GM23338 (cell line): ENCODE data around the gene RAB9A. TPM values are rescaled to one million over a fixed set of nuclear protein-coding genes. Genes with fewer than 3 reads are reported as not detected.

Experiments
- ATAC-seq: fragments of 200-7000 bp; cut with Tn5 transposase; 3 replicates; pipeline ENCODE4 v1.9.1; 2020
- DNase-seq: peaks from one replicate; pipeline ENCODE4 v3.0.0-alpha.2; 2015; ENCODE audit warnings: low spot score
- H2AFZ ChIP-seq: fragments of 200-600 bp; sonication (generic); 2 replicates; pipeline ENCODE4 v1.8.0; 2016; ENCODE audit warnings: antibody characterized with exemption, mild to moderate bottlenecking, moderate library complexity
- H3F3A ChIP-seq: fragments of 200-600 bp; sonication (generic); replicated peaks from 2 replicates; pipeline ENCODE4 v1.8.0; 2017; ENCODE audit warnings: antibody characterized with exemption, mixed run types, low read depth
- H3K27ac ChIP-seq: fragments of 200-600 bp; sonication (generic); 2 replicates; pipeline ENCODE4 v1.6.1; 2016; ENCODE audit warnings: low read depth
- H3K27me3 ChIP-seq: fragments of 200-600 bp; sonication (generic); 2 replicates; pipeline ENCODE4 v1.8.0; 2016; ENCODE audit warnings: mild to moderate bottlenecking, mixed run types, moderate library complexity; ENCODE audit not compliant: insufficient read depth
- H3K36me3 ChIP-seq: fragments of 200-600 bp; sonication (generic); 2 replicates; pipeline ENCODE4 v1.8.0; 2016; ENCODE audit warnings: mild to moderate bottlenecking; ENCODE audit not compliant: insufficient read depth
- H3K4me1 ChIP-seq: fragments of 200-600 bp; sonication (generic); 2 replicates; pipeline ENCODE4 v1.8.0; 2016; ENCODE audit warnings: mild to moderate bottlenecking, moderate library complexity; ENCODE audit not compliant: insufficient read depth
- H3K4me2 ChIP-seq: fragments of 200-600 bp; sonication (generic); 2 replicates; pipeline ENCODE4 v1.7.1; 2017; ENCODE audit warnings: mixed run types
- H3K4me3 ChIP-seq: fragments of 200-600 bp; sonication (generic); 2 replicates; pipeline ENCODE4 v1.6.1; 2016; ENCODE audit warnings: mixed run types
- H3K79me2 ChIP-seq: fragments of 200-600 bp; sonication (generic); replicated peaks from 2 replicates; pipeline ENCODE4 v1.8.0; 2017; ENCODE audit warnings: mild to moderate bottlenecking; ENCODE audit not compliant: insufficient read depth
- H3K9me2 ChIP-seq: fragments of 200-600 bp; sonication (generic); 2 replicates; pipeline ENCODE4 v1.8.0; 2017; ENCODE audit not compliant: insufficient read depth
- H4K20me1 ChIP-seq: fragments of 200-600 bp; sonication (generic); replicated peaks from 2 replicates; pipeline ENCODE4 v1.8.0; 2017; ENCODE audit warnings: mild to moderate bottlenecking; ENCODE audit not compliant: insufficient read depth
- H3K27ac Mint-ChIP-seq: 2 replicates; pipeline ENCODE4 v1.8.0; 2020; ENCODE audit warnings: inconsistent platforms, mild to moderate bottlenecking, moderate library complexity, mixed read lengths
- H3K27me3 Mint-ChIP-seq: 3 replicates; pipeline ENCODE4 v1.8.0; 2022; ENCODE audit warnings: low read depth, mild to moderate bottlenecking, moderate library complexity, mixed read lengths, inconsistent platforms; ENCODE audit not compliant: insufficient read depth, poor library complexity
- H3K36me3 Mint-ChIP-seq: 3 replicates; pipeline ENCODE4 v1.8.0; 2021; ENCODE audit warnings: low read depth, mild to moderate bottlenecking, inconsistent platforms, moderate library complexity, mixed read lengths
- H3K4me1 Mint-ChIP-seq: 3 replicates; pipeline ENCODE4 v1.8.0; 2020; ENCODE audit warnings: mild to moderate bottlenecking, inconsistent platforms, mixed read lengths
- H3K4me3 Mint-ChIP-seq: 3 replicates; pipeline ENCODE4 v1.8.0; 2021; ENCODE audit warnings: moderate library complexity, mild to moderate bottlenecking, inconsistent platforms, mixed read lengths
- H3K9me3 Mint-ChIP-seq: 3 replicates; pipeline ENCODE4 v1.8.0; 2020; ENCODE audit warnings: moderate library complexity, mild to moderate bottlenecking, inconsistent platforms, mixed read lengths
- CREB1 ChIP-seq: fragments of 250-450 bp; sonication (Bioruptor Pico); IDR thresholded peaks from 2 replicates; pipeline ENCODE4 v1.5.0; 2020; ENCODE audit warnings: low read depth, mild to moderate bottlenecking, moderate library complexity
- ETS1 ChIP-seq: IDR thresholded peaks from 2 replicates; pipeline ENCODE4 v1.6.1; 2016; ENCODE audit warnings: antibody characterized with exemption
- EZH2phosphoT487 ChIP-seq: fragments of 200-600 bp; sonication (generic); IDR thresholded peaks from one replicate; pipeline ENCODE4 v1.8.1; 2018; ENCODE audit warnings: antibody characterized with exemption; ENCODE audit not compliant: unreplicated experiment
- JUNB ChIP-seq: IDR thresholded peaks from one replicate; pipeline ENCODE4 v1.6.1; 2016; ENCODE audit warnings: antibody characterized with exemption; ENCODE audit not compliant: unreplicated experiment
- NANOG ChIP-seq: IDR thresholded peaks from 2 replicates; pipeline ENCODE4 v1.6.1; 2016; ENCODE audit warnings: antibody characterized with exemption, borderline replicate concordance
- REST ChIP-seq: IDR thresholded peaks from one replicate; pipeline ENCODE4 v1.6.1; 2018; ENCODE audit warnings: antibody characterized with exemption; ENCODE audit not compliant: unreplicated experiment
- polyA plus RNA-seq: library from polyadenylated mRNA; unstranded; fragments of >200 nt; fragmentation: Nextera tagmentation; extraction: Ambion mirVana; gene quantifications from 2 replicates; pipeline ENCODE4 v1.2.1, GENCODE V29; 2016
- total RNA-seq: library from RNA; depleted of rRNA; stranded (reverse); fragments of >200 nt; shearing (Covaris generic); gene quantifications from 2 replicates; pipeline ENCODE4 v1.2.3, GENCODE V29; 2014
- TF ChIP-seq, protein P1 (sequence below), 2 experiments: fragments of 200-600 bp in 1 of 2; sonication (generic) in 1 of 2; conservative IDR thresholded peaks; 2 replicates each; pipeline versions ENCODE4 v1.5.1 to v1.6.1; 2016 to 2017; ENCODE audit warnings: antibody characterized with exemption in 2 of 2, low read depth in 2 of 2, mild to moderate bottlenecking in 2 of 2, moderate library complexity in 1 of 2

The RAB9A gene
- total and polyA plus RNA-seq, 2 experiments from 2014 or later: 43.3 to 45.1 TPM

GRCh38 chrX:13651150-13651549 lies 37.8 kb upstream of the RAB9A start:
- Mint-ChIP-seq H3K36me3 (no peaks in the 10 kb centered on the region), H3K4me1 (peaks cover under 1% of the 10 kb centered on the region; the same call in 1 of the 3 replicates), H3K27ac (no peak overlapping the region), H3K9me3 (no peaks in the 10 kb centered on the region), H3K4me3 (no peak overlapping the region), H3K27me3 (peaks cover 2% of the 10 kb centered on the region)
- Histone ChIP-seq H3K27me3 (no peaks in the 10 kb centered on the region), H3K79me2 (no peaks in the 10 kb centered on the region), H3K4me2 (no peak overlapping the region), H3K4me1 (peaks cover 8% of the 10 kb centered on the region; the same call in 1 of the 2 replicates), H3K9me2 (no peaks in the 10 kb centered on the region), H4K20me1 (no peaks in the 10 kb centered on the region), H3K36me3 (no peaks in the 10 kb centered on the region), H3K27ac (no peak overlapping the region), H2AFZ (no peak overlapping the region), H3K4me3 (no peak overlapping the region), H3F3A (peaks cover 7% of the 10 kb centered on the region; the same call in 1 of the 2 replicates)
- TF ChIP-seq ETS1 (no peak), JUNB (no peak)
- no peak for DNase-seq
- no peak for ATAC-seq

DNA sequence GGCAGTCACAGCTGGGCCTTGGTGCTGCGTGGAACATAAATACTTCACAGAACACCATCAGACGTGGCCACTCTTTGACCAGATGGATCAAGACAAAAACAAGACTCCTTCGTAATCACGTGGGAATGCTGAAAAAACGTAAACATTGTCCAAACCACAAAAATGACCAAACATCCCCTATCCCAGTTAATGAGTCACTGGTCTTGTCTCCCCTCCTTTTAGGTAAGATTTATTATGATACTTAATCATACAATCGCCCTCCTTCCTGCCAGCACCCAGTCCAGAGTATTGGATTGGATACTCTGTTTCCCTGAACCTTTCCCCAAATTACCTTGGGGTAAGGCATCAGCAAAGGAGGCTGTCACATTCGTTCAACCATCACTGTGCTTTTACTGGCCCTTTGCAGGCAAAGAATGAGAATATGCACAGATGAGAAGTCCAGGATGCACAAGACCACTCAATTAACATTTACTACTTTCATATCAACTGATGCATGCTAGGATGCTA lies 36.6 kb upstream of the RAB9A start:
- no peak overlapping the region for H3K27ac ChIP-seq
- no peaks in the 10 kb centered on the region for H3K9me3 Mint-ChIP-seq
- H3K4me3 Mint-ChIP-seq: peak overlapping the region; percentile 79
- H3K27me3 Mint-ChIP-seq: peaks cover 2% of the 10 kb centered on the region
- no peaks in the 10 kb centered on the region for H3K79me2 ChIP-seq
- peaks cover 7% of the 10 kb centered on the region; the same call in 1 of the 2 replicates for H3F3A ChIP-seq
- no peaks in the 10 kb centered on the region for H3K9me2 ChIP-seq
- no peak for TF ChIP-seq ETS1
- TF ChIP-seq CREB1 (CRISPR knock-in tag): no peak
- no peak for TF ChIP-seq NANOG
- TF ChIP-seq, protein P1, sequence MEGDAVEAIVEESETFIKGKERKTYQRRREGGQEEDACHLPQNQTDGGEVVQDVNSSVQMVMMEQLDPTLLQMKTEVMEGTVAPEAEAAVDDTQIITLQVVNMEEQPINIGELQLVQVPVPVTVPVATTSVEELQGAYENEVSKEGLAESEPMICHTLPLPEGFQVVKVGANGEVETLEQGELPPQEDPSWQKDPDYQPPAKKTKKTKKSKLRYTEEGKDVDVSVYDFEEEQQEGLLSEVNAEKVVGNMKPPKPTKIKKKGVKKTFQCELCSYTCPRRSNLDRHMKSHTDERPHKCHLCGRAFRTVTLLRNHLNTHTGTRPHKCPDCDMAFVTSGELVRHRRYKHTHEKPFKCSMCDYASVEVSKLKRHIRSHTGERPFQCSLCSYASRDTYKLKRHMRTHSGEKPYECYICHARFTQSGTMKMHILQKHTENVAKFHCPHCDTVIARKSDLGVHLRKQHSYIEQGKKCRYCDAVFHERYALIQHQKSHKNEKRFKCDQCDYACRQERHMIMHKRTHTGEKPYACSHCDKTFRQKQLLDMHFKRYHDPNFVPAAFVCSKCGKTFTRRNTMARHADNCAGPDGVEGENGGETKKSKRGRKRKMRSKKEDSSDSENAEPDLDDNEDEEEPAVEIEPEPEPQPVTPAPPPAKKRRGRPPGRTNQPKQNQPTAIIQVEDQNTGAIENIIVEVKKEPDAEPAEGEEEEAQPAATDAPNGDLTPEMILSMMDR (conservative IDR thresholded peaks at IDR 0.05; ENCODE audit: low read depth in 2 of 2): no peak
- TF ChIP-seq EZH2phosphoT487: no peak
- no peak for TF ChIP-seq REST
- H3K36me3 Mint-ChIP-seq: no peaks in the 10 kb centered on the region
- DNase-seq (no peak), ATAC-seq (no peak)
- no peaks in the 10 kb centered on the region for H4K20me1 ChIP-seq
- H3K4me2 ChIP-seq: peak overlapping the region; percentile 68
- H2AFZ ChIP-seq: peak overlapping the region; percentile 35; the same call in 1 of the 2 replicates
- H3K4me1 ChIP-seq: peaks cover 8% of the 10 kb centered on the region; the same call in 1 of the 2 replicates
- H3K36me3 ChIP-seq: no peaks in the 10 kb centered on the region
- H3K27me3 ChIP-seq: no peaks in the 10 kb centered on the region
- H3K27ac Mint-ChIP-seq: no peak overlapping the region; the same call in 1 of the 2 replicates
- no peaks in the 10 kb centered on the region for H3K4me1 Mint-ChIP-seq
- H3K4me3 ChIP-seq: peak overlapping the region; percentile 71
